ENCODE measurements around the gene BLM. TPM values are rescaled to one million over a fixed set of nuclear protein-coding genes. Genes with fewer than 3 reads are reported as not detected.

The BLM gene
- total and polyA plus RNA-seq, 2 of the 4 experiments (the other 2 are of a cell fraction): 2.5 to 6.5 TPM

DNA sequence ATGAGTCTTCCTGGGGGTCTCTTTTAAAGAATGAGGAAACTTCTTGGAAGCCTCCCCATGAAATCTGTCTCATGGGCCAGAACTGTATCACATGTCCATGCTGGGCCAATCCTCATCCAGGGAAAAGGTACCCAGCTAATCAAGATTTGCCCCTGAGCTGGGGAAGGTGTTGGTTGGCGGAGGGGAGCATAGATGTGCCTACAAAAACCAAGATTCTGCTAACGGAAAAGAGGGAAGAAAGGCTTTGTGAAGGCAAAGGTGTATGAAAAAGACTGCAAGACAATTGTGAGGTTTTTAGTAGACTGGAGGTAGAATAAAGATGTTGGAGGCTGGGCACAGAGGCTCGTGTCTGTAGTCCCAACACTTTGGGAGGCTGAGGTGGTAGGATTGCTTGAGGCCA, 18.5 kb upstream of the BLM start:
- POLR2A ChIA-PET (ENCODE audit: unreplicated experiment): interaction anchor here (0.7 kb wide), 1 partner anchor 34 kb away, joined by 3 read pairs; no protein-coding TSS in a partner anchor
- H3K9me3 ChIP-seq (ENCODE audit: control insufficient read depth, insufficient read depth, low read length): no peaks in the 10 kb centered on the region

More for the DNA sequence above, 18.5 kb upstream of the BLM start:
- no peak overlapping the region for H2AK9ac ChIP-seq (replicated peaks; ENCODE audit: low read depth, low read length, poor library complexity)
- H3K14ac ChIP-seq (replicated peaks; ENCODE audit: low read depth, low read length): no peak overlapping the region
- H3K4me1 ChIP-seq (ENCODE audit: control insufficient read depth, insufficient read depth, low read length): no peaks in the 10 kb centered on the region
- H3K4me2 ChIP-seq (ENCODE audit: low read depth, low read length): no peak overlapping the region
- CTCF ChIA-PET: no interaction called here
- no peaks in the 10 kb centered on the region for H3K79me1 ChIP-seq (ENCODE audit: low read depth in 1 of 2, low read length in 2 of 2)
- H4K20me1 ChIP-seq (ENCODE audit: insufficient read depth, low read length): no peaks in the 10 kb centered on the region
- no peak overlapping the region for H4K8ac ChIP-seq (ENCODE audit: low read depth in 2 of 2, low read length in 2 of 2)
- H3K9ac ChIP-seq (ENCODE audit: low read depth, low read length): no peak overlapping the region
- H3K27me3 ChIP-seq (ENCODE audit: control insufficient read depth, insufficient read depth, low read length): no peaks in the 10 kb centered on the region
- intact Hi-C loops (cut with micrococcal nuclease): no loop called here
- no peak overlapping the region for H2BK20ac ChIP-seq (ENCODE audit: low read depth, low read length)
- H3K4me3 ChIP-seq (ENCODE audit: insufficient read depth, low read depth, low read length): no peak overlapping the region
- ATAC-seq (ENCODE audit: low read depth) (no peak), DNase-seq (no peak)
- no peak overlapping the region for H3K18ac ChIP-seq (ENCODE audit: low read depth, low read length)
- in situ Hi-C loops (cut with MboI; ENCODE audit: low sequenced_read_pairs): loop anchor here (10.0 kb wide), 1 partner anchor 54 kb away; no protein-coding TSS in a partner anchor
- no peak overlapping the region for H4K5ac ChIP-seq (ENCODE audit: low read depth, low read length)
- WGBS, 2 experiments (ENCODE audit: extremely low coverage in 2 of 2, insufficient read length in 1 of 2): 86% methylated on average over 2 of the region's 3 CpGs; no CpG with 5 or more reads in 1 of the 2 experiments
- no peak overlapping the region for H3K27ac ChIP-seq (ENCODE audit: insufficient read depth, low read length)
- TF ChIP-seq MAZ (IDR thresholded peaks at IDR 0.05; ENCODE audit: borderline replicate concordance, low read depth, low read length): no peak
- TF ChIP-seq BHLHE40 (IDR thresholded peaks at IDR 0.05; ENCODE audit: low read depth, low read length): no peak
- no peak for TF ChIP-seq RCOR1 (IDR thresholded peaks at IDR 0.05; ENCODE audit: insufficient replicate concordance, low read length)
- no peak for TF ChIP-seq CEBPB (IDR thresholded peaks at IDR 0.05; ENCODE audit: low read depth, low read length)
- TF ChIP-seq FOS (IDR thresholded peaks at IDR 0.05; ENCODE audit: low read depth, low read length): no peak
- no peak for TF ChIP-seq CHD1 (IDR thresholded peaks at IDR 0.05; ENCODE audit: low read depth, low read length)
- TF ChIP-seq RAD21 (IDR thresholded peaks at IDR 0.05; ENCODE audit: low read length): no peak
- TF ChIP-seq, protein P1, sequence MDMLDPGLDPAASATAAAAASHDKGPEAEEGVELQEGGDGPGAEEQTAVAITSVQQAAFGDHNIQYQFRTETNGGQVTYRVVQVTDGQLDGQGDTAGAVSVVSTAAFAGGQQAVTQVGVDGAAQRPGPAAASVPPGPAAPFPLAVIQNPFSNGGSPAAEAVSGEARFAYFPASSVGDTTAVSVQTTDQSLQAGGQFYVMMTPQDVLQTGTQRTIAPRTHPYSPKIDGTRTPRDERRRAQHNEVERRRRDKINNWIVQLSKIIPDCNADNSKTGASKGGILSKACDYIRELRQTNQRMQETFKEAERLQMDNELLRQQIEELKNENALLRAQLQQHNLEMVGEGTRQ (IDR thresholded peaks at IDR 0.05; ENCODE audit: low read depth, low read length): no peak; the same call in 1 of the 2 replicates
- TF ChIP-seq, protein P2, sequence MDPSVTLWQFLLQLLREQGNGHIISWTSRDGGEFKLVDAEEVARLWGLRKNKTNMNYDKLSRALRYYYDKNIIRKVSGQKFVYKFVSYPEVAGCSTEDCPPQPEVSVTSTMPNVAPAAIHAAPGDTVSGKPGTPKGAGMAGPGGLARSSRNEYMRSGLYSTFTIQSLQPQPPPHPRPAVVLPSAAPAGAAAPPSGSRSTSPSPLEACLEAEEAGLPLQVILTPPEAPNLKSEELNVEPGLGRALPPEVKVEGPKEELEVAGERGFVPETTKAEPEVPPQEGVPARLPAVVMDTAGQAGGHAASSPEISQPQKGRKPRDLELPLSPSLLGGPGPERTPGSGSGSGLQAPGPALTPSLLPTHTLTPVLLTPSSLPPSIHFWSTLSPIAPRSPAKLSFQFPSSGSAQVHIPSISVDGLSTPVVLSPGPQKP (IDR thresholded peaks at IDR 0.05; ENCODE audit: borderline replicate concordance, low read depth, low read length): no peak
- no peak for TF ChIP-seq NFE2L2 (IDR thresholded peaks at IDR 0.05; ENCODE audit: low read depth, low read length)
- TF ChIP-seq RFX5 (IDR thresholded peaks at IDR 0.05; ENCODE audit: low read depth, low read length): no peak
- TF ChIP-seq MXI1 (IDR thresholded peaks at IDR 0.05; ENCODE audit: borderline replicate concordance, low read depth, low read length): no peak
- H2AFZ ChIP-seq (replicated peaks; ENCODE audit: low read length, poor library complexity): no peak overlapping the region
- no peaks in the 10 kb centered on the region for H3K9me1 ChIP-seq (ENCODE audit: insufficient read depth, low read length)
- no peak overlapping the region for H3K23ac ChIP-seq (ENCODE audit: low read depth, low read length)
- H3K36me3 ChIP-seq (ENCODE audit: control insufficient read depth, insufficient read depth, low read length): no peaks in the 10 kb centered on the region
- BruUV-seq (replicated peaks): no TSS peak
- dilution Hi-C loops (cut with HindIII; ENCODE audit: low sequenced_read_pairs, unreplicated experiment): no loop called here
- H3K4ac ChIP-seq (ENCODE audit: low read depth, low read length): no peak overlapping the region
- H3K56ac ChIP-seq (ENCODE audit: extremely low read depth, insufficient read depth, low read length): no peak overlapping the region
- no peak overlapping the region for H2BK5ac ChIP-seq (ENCODE audit: low read depth, low read length, poor library complexity, severe bottlenecking)
- H2BK120ac ChIP-seq (ENCODE audit: low read depth, low read length): no peak overlapping the region
- H2BK15ac ChIP-seq (ENCODE audit: low read depth, low read length): no peak overlapping the region
- no peak overlapping the region for H2AK5ac ChIP-seq (ENCODE audit: low read depth, low read length)
- no peak overlapping the region for H4K91ac ChIP-seq (ENCODE audit: insufficient read depth, low read depth, low read length)
